HepG2 (cell line): ENCODE results near the gene PLEKHN1. TPM values are rescaled to one million over a fixed set of nuclear protein-coding genes. Genes with fewer than 3 reads are reported as not detected.
A peak's percentile ranks its signal among the peaks of the same experiment; 100 is the strongest.

Experiments
- ATAC-seq: fragments of 200-7000 bp; cut with Tn5 transposase; 3 replicates; pipeline ENCODE4 v1.9.1; 2020; ENCODE audit warnings: mild to moderate bottlenecking, moderate library complexity
- BruUV-seq: library from RNA; stranded (reverse); fragments of 400-500 nt; replicated peaks from 2 replicates; lab custom pipeline; 2021; lab: Mats Ljungman, UMichigan
- CTCF ChIA-PET: fragments of 300-600 bp; formaldehyde crosslinking; extraction: SDS; loops from one replicate; lab custom pipeline; 2021; ENCODE audit warnings: low total read pairs, inconsistent platforms, low intra/inter-chr PET ratio; lab: Yijun Ruan, JAX
- POLR2A ChIA-PET: fragments of 350-600 bp; sonication (Branson Sonifier 250); formaldehyde crosslinking; loops from one replicate; lab custom pipeline; 2020; ENCODE audit warnings: antibody characterized with exemption, inconsistent platforms; lab: Yijun Ruan, JAX
- DNase-seq: peaks from one replicate; pipeline ENCODE4 v3.0.0-alpha.2; 2015; ENCODE audit warnings: low spot score
- FAIRE-seq: peaks from 3 replicates; lab custom pipeline; 2011; peaks lifted over from hg19 to GRCh38; lab: Jason Lieb, UNC
- H2AFZ ChIP-seq: one replicate; pipeline ENCODE4 v1.6.1; 2011; ENCODE audit warnings: low read length, inconsistent platforms
- H3K27ac ChIP-seq: fragments of 300-600 bp; 3 replicates; pipeline ENCODE4 v1.8.0; 2011; ENCODE audit warnings: mixed run types, mild to moderate bottlenecking, mixed read lengths, low read length, inconsistent platforms; ENCODE audit not compliant: insufficient read depth; ENCODE audit errors: extremely low read length
- H3K27me3 ChIP-seq, 2 experiments: fragments of 200-600 bp in 1 of 2; 2 replicates in 1 of 2; 3 replicates in 1 of 2; pipeline versions ENCODE4 v1.6.0 to v1.8.0; 2011; ENCODE audit warnings: low read length in 2 of 2, mild to moderate bottlenecking in 2 of 2, moderate library complexity in 2 of 2, inconsistent platforms in 1 of 2; ENCODE audit not compliant: insufficient read depth in 2 of 2, control insufficient read depth in 1 of 2
- H3K36me3 ChIP-seq, 2 experiments: fragments of 200-600 bp in 1 of 2; replicated peaks in 1 of 2; 2 replicates in 1 of 2; 3 replicates in 1 of 2; pipeline versions ENCODE4 v1.5.1 to v1.8.0; 2011; ENCODE audit warnings: low read length in 2 of 2, inconsistent platforms in 1 of 2; ENCODE audit not compliant: insufficient read depth in 2 of 2, control insufficient read depth in 1 of 2
- H3K4me1 ChIP-seq: 2 replicates; pipeline ENCODE4 v1.5.1; 2012; ENCODE audit warnings: low read length, inconsistent platforms; ENCODE audit not compliant: insufficient read depth
- H3K4me2 ChIP-seq: 2 replicates; pipeline ENCODE4 v1.6.0; 2011; ENCODE audit warnings: low read depth, low read length, inconsistent platforms
- H3K4me3 ChIP-seq, 3 experiments: fragments of 200-600 bp in 1 of 3; sonication (generic), shearing (Covaris generic) in 1 of 3; replicated peaks in 1 of 3; 2 replicates each; pipeline ENCODE4 v1.5.1; 2011 to 2016; ENCODE audit warnings: low read length in 3 of 3, inconsistent platforms in 2 of 3, low read depth in 2 of 3, mild to moderate bottlenecking in 2 of 3, control low read depth in 1 of 3, mixed read lengths in 1 of 3; ENCODE audit not compliant: insufficient read depth in 1 of 3
- H3K79me2 ChIP-seq: one replicate; pipeline ENCODE4 v1.6.1; 2011; ENCODE audit warnings: low read length, inconsistent platforms; ENCODE audit not compliant: insufficient read depth
- H3K9ac ChIP-seq: 2 replicates; pipeline ENCODE4 v1.6.0; 2011; ENCODE audit warnings: mild to moderate bottlenecking, low read depth, low read length, inconsistent platforms; ENCODE audit not compliant: insufficient read depth
- H3K9me3 ChIP-seq: 2 replicates; pipeline ENCODE4 v1.5.1; 2012; ENCODE audit warnings: mild to moderate bottlenecking, low read length
- H4K20me1 ChIP-seq: 2 replicates; pipeline ENCODE4 v1.6.0; 2011; ENCODE audit warnings: inconsistent platforms, mild to moderate bottlenecking, low read length, moderate library complexity; ENCODE audit not compliant: insufficient read depth
- DZIP1 ChIP-seq: sonication (generic); formaldehyde crosslinking; IDR thresholded peaks from 2 replicates; pipeline ENCODE4 v1.5.0; 2020; ENCODE audit warnings: mild to moderate bottlenecking, missing genetic modification reagents
- ESRRA ChIP-seq: sonication (generic); formaldehyde crosslinking; IDR thresholded peaks from 2 replicates; pipeline ENCODE4 v1.5.1; 2020; ENCODE audit warnings: mild to moderate bottlenecking, low read depth, missing genetic modification reagents
- GABPB1 ChIP-seq: IDR thresholded peaks from 2 replicates; pipeline ENCODE4 v1.6.1; 2016; ENCODE audit warnings: mild to moderate bottlenecking, missing genetic modification reagents, moderate library complexity, missing compliant biosample characterization
- GATA4 ChIP-seq: sonication (generic); IDR thresholded peaks from 2 replicates; pipeline ENCODE4 v1.6.1; 2016; ENCODE audit warnings: antibody characterized with exemption, low read depth, borderline replicate concordance
- IRF2 ChIP-seq: IDR thresholded peaks from 2 replicates; pipeline ENCODE4 v1.6.1; 2018; ENCODE audit warnings: missing genetic modification reagents, missing compliant biosample characterization
- MXD4 ChIP-seq: IDR thresholded peaks from 2 replicates; pipeline ENCODE4 v1.6.1; 2016; ENCODE audit warnings: mild to moderate bottlenecking, missing biosample characterization, missing genetic modification reagents
- SPEN ChIP-seq: sonication (generic); formaldehyde crosslinking; IDR thresholded peaks from 2 replicates; pipeline ENCODE4 v1.5.1; 2020; ENCODE audit warnings: low read depth, mild to moderate bottlenecking, missing genetic modification reagents
- ZEB1 ChIP-seq: IDR thresholded peaks from 2 replicates; pipeline ENCODE4 v1.6.1; 2012; ENCODE audit warnings: mild to moderate bottlenecking, low read depth, inconsistent platforms; ENCODE audit not compliant: insufficient replicate concordance
- ZFP82 ChIP-seq: sonication (generic); formaldehyde crosslinking; IDR thresholded peaks from 2 replicates; pipeline ENCODE4 v1.5.1; 2020; ENCODE audit warnings: mild to moderate bottlenecking, missing genetic modification reagents, borderline replicate concordance
- ZNF350 ChIP-seq: sonication (generic); formaldehyde crosslinking; IDR thresholded peaks from 2 replicates; pipeline ENCODE4 v1.4.0; 2020; ENCODE audit warnings: mild to moderate bottlenecking, low read depth, missing genetic modification reagents, borderline replicate concordance
- ZNF574 ChIP-seq: sonication (generic); formaldehyde crosslinking; IDR thresholded peaks from 2 replicates; pipeline ENCODE4 v1.4.0; 2020; ENCODE audit warnings: missing genetic modification reagents
- ZSCAN29 ChIP-seq: sonication (generic); formaldehyde crosslinking; conservative IDR thresholded peaks from 2 replicates; pipeline ENCODE4 v1.4.0; 2020; ENCODE audit warnings: mild to moderate bottlenecking, missing genetic modification reagents
- WGBS: methylation state at CpG from one replicate; pipeline ENCODE4 v1.1.6; 2017; ENCODE audit warnings: low lambda C conversion rate; 5-methylcytosine and 5-hydroxymethylcytosine counted together
- in situ Hi-C: cut with HindIII; loops from 2 replicates; pipeline ENCODE4 v1.10.0; 2017; ENCODE audit warnings: low pct_unique_long_range_greater_than_20kb; ENCODE audit not compliant: extremely low pct_ligation_motif_present
- intact Hi-C: fragments of 100-400 bp; cut with micrococcal nuclease; formaldehyde crosslinking; loops from one replicate; pipeline ENCODE4 v1.10.0; 2022; ENCODE audit not compliant: unreplicated experiment
- polyA plus RNA-seq, 8 experiments: library from polyadenylated mRNA; depleted of rRNA in 3 of 8; stranded (reverse) in 7 of 8; unstranded in 1 of 8; fragments of >200 nt; fragmentation: Illumina TruSeq in 4 of 8; extraction: Trizol in 4 of 8; gene quantifications; 2 replicates each; pipeline versions ENCODE4 v1.2.1 to v1.2.3, GENCODE V29; 2011 to 2016; ENCODE audit warnings: low read depth in 4 of 8, missing spikeins in 1 of 8, mixed read lengths in 1 of 8; ENCODE audit not compliant: insufficient read depth in 1 of 8
- total RNA-seq, 5 experiments: library from RNA; depleted of rRNA; stranded (reverse); fragments of >200 nt; fragmentation: Illumina TruSeq; extraction: Trizol; gene quantifications; 2 replicates each; pipeline ENCODE4 v1.2.3, GENCODE V29; 2016; ENCODE audit warnings: low read depth in 1 of 5
- TF ChIP-seq, protein P1 (sequence below): sonication (generic); formaldehyde crosslinking; IDR thresholded peaks from 2 replicates; pipeline ENCODE4 v1.5.1; 2020; ENCODE audit warnings: missing genetic modification reagents, mild to moderate bottlenecking, borderline replicate concordance

The PLEKHN1 gene
- total and polyA plus RNA-seq, 2 of the 13 experiments (the other 11 are each of a cell fraction or from before 2014, with no cell fraction given): 0.42 to 0.58 TPM

GRCh38 chr1:998995-999724, 32.9 kb downstream of the PLEKHN1 start:
- FAIRE-seq (no peak), DNase-seq (no peak), ATAC-seq (peak; percentile 7)
- ChIA-PET POLR2A (interaction anchor here (1.0 to 3.2 kb wide), 5 partner anchors 7 to 20 kb away, joined by 3 to 13 read pairs (median 6); partner anchors contain the start of genes ISG15 and PERM1), CTCF (no interaction called here)
- peak overlapping the region; percentile 63 to 78 (median 78) for H3K4me3 ChIP-seq
- in situ Hi-C loops (no loop called here), intact Hi-C loops (no loop called here)
- no peaks in the 10 kb centered on the region for H3K9me3 ChIP-seq
- no peaks in the 10 kb centered on the region for H3K36me3 ChIP-seq
- H3K4me2 ChIP-seq: peak overlapping the region; percentile 92
- peaks cover 12% of the 10 kb centered on the region for H3K79me2 ChIP-seq
- no CpG with 5 or more reads among the region's 86 CpGs for WGBS
- H3K4me1 ChIP-seq: peaks cover 57% of the 10 kb centered on the region
- TSS peak; percentile 75 for BruUV-seq
- H3K9ac ChIP-seq: peak overlapping the region; percentile 84
- H4K20me1 ChIP-seq: peaks cover 4% of the 10 kb centered on the region; the same call in 1 of the 2 replicates
- H3K27me3 ChIP-seq: no peaks in the 10 kb centered on the region
- no peak overlapping the region for H2AFZ ChIP-seq
- peak overlapping the region; percentile 97 for H3K27ac ChIP-seq
- TF ChIP-seq ZEB1: no peak
- no peak for TF ChIP-seq DZIP1 (CRISPR knock-in tag)
- TF ChIP-seq ESRRA: 0 out of 2 replicates have a peak, but pooled peaks have one; percentile 14
- TF ChIP-seq GATA4: no peak
- TF ChIP-seq MXD4: no peak
- TF ChIP-seq ZFP82 (CRISPR knock-in tag): peak; percentile 14; the same call in 1 of the 2 replicates
- no peak for TF ChIP-seq IRF2 (CRISPR knock-in tag)
- TF ChIP-seq ZNF350 (CRISPR knock-in tag): 0 out of 2 replicates have a peak, but pooled peaks have one; percentile 21
- peak; percentile 18; the same call in 1 of the 2 replicates for TF ChIP-seq ZNF574 (CRISPR knock-in tag)
- TF ChIP-seq, protein P1, sequence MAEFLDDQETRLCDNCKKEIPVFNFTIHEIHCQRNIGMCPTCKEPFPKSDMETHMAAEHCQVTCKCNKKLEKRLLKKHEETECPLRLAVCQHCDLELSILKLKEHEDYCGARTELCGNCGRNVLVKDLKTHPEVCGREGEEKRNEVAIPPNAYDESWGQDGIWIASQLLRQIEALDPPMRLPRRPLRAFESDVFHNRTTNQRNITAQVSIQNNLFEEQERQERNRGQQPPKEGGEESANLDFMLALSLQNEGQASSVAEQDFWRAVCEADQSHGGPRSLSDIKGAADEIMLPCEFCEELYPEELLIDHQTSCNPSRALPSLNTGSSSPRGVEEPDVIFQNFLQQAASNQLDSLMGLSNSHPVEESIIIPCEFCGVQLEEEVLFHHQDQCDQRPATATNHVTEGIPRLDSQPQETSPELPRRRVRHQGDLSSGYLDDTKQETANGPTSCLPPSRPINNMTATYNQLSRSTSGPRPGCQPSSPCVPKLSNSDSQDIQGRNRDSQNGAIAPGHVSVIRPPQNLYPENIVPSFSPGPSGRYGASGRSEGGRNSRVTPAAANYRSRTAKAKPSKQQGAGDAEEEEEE (CRISPR knock-in tag): no peak
- peak; percentile 96 for TF ChIP-seq ZSCAN29 (CRISPR knock-in tag)
- TF ChIP-seq SPEN (CRISPR knock-in tag): no peak
- TF ChIP-seq GABPB1 (CRISPR knock-in tag): no peak; the same call in 1 of the 2 replicates
